GM23248 (cell line): ENCODE data around the gene TRAFD1.

Source experiments
- EZH2 ChIP-seq: fragments of 200-600 bp; sonication (generic); IDR thresholded peaks from 2 replicates; pipeline ENCODE4 v1.6.1; 2018; ENCODE audit warnings: antibody characterized with exemption, mild to moderate bottlenecking; ENCODE audit not compliant: insufficient read depth, poor library complexity, severe bottlenecking
- EZH2phosphoT487 ChIP-seq: fragments of 200-600 bp; sonication (generic); IDR thresholded peaks from 2 replicates; pipeline ENCODE4 v1.6.1; 2018; ENCODE audit warnings: antibody characterized with exemption, moderate library complexity, mild to moderate bottlenecking, low read depth; ENCODE audit not compliant: insufficient read depth

DNA sequence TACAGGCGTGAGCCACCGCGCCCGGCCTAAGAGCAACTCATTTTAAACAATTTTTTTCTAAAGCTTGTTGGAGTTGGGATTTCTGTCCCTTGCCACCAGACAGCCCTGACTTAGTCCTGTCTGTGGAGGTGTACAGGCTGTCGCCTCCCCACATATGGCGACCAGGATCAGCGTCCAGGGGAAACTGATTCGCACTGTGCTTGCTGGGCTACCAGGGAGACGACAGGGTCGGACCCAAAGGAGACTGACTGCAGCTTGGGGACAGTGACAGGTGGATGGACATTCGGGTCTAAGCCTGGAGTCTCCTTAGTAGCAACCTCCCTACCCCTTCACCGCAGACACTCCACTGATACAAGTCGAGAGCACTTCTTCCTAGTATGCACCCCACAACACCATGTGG, 40.3 kb downstream of the TRAFD1 start:
- TF ChIP-seq EZH2phosphoT487, result no peak
- TF ChIP-seq EZH2, result no peak
